ENCODE results near the gene RAB5A.

DNA sequence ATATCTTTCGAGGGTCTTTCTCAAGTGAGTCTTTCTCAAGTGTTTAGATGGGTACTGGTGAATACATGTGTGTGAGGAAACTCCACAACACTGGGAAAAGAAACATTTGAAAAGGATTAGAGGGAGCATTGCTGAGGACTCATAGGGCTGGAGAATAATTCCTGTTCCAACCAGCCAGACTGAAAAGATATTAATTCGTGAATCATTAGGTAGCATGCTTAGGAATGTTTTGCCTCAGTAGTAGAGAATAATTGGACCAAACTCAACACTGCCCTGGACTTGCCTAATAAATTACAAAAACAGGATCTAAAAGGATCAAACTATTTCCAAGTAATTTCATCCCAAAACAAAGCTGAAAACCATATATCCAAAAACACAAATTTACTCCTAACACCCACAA lies 47.9 kb downstream of the RAB5A start:
- TF ChIP-seq PKNOX1 (IDR thresholded peaks at IDR 0.05) (no peak), HDGF (IDR thresholded peaks at IDR 0.05; ENCODE audit: borderline replicate concordance) (no peak), FOXA1 (IDR thresholded peaks at IDR 0.05) (no peak), NFRKB (IDR thresholded peaks at IDR 0.05) (no peak), BHLHE40 (IDR thresholded peaks at IDR 0.05; ENCODE audit: borderline replicate concordance) (no peak), ARNT (IDR thresholded peaks at IDR 0.05) (no peak), SUZ12 (IDR thresholded peaks at IDR 0.05) (no peak), ELF4 (IDR thresholded peaks at IDR 0.05) (no peak), FOXK2 (IDR thresholded peaks at IDR 0.05) (no peak), L3MBTL2 (conservative IDR thresholded peaks at IDR 0.05) (no peak), FOXM1 (IDR thresholded peaks at IDR 0.05; ENCODE audit: borderline replicate concordance) (no peak), ZNF384 (IDR thresholded peaks at IDR 0.05) (no peak)
